HCT116 (cell line): ENCODE data around the gene TLR4. TPM values are rescaled to one million over a fixed set of nuclear protein-coding genes. Genes with fewer than 3 reads are reported as not detected.

ENCODE experiments used
- ATAC-seq: fragments of 200-7000 bp; cut with Tn5 transposase; 2 replicates; pipeline ENCODE4 v1.9.1; 2020; ENCODE audit warnings: mild to moderate bottlenecking, moderate library complexity
- BruUV-seq: library from RNA; stranded (reverse); fragments of 400-500 nt; replicated peaks from 2 replicates; lab custom pipeline; 2021; lab: Mats Ljungman, UMichigan
- CTCF ChIA-PET: fragments of 300-600 bp; sonication (Branson Sonifier 250); formaldehyde crosslinking; loops from one replicate; lab custom pipeline; 2021; ENCODE audit warnings: antibody characterized with exemption; lab: Charles Lee
- POLR2A ChIA-PET: fragments of 300-600, 350-600 bp; sonication (Branson Sonifier 250); formaldehyde crosslinking; loops from one replicate; lab custom pipeline; 2021; ENCODE audit warnings: antibody characterized with exemption; lab: Charles Lee
- RAD21 ChIA-PET, 2 experiments: fragments of 300-600 bp; sonication (Branson Sonifier 250); formaldehyde crosslinking; loops; one replicate each; lab custom pipeline; 2023; ENCODE audit warnings: low total read pairs in 2 of 2; ENCODE audit not compliant: uncharacterized antibody in 2 of 2, unreplicated experiment in 2 of 2, low non-redundant PET in 1 of 2; lab: Charles Lee
- DNase-seq: peaks from one replicate; pipeline ENCODE4 v3.0.0-alpha.2; 2010; ENCODE audit warnings: low read depth, low spot score
- H2AFZ ChIP-seq: fragments of 200-600 bp; shearing (Covaris generic), sonication (generic); 2 replicates; pipeline ENCODE4 v1.6.1; 2017; ENCODE audit warnings: low read depth, mixed run types, mixed read lengths, antibody characterized with exemption, low read length; ENCODE audit not compliant: poor library complexity, severe bottlenecking
- H3K27ac ChIP-seq: 2 replicates; pipeline ENCODE4 v1.5.1; 2012; ENCODE audit warnings: low read depth, low read length
- H3K27me3 ChIP-seq: fragments of 200-600 bp; sonication (generic); 2 replicates; pipeline ENCODE4 v1.6.1; 2016; ENCODE audit warnings: mixed run types, low read length, mixed read lengths; ENCODE audit not compliant: insufficient read depth
- H3K36me3 ChIP-seq, 2 experiments: fragments of 200-500 bp in 1 of 2; fragments of 200-600 bp in 1 of 2; sonication (Bioruptor generic) in 1 of 2; sonication (generic) in 1 of 2; 2 replicates each; pipeline versions ENCODE4 v1.5.1 to v1.6.1; 2014 to 2016; ENCODE audit warnings: low read length in 2 of 2, inconsistent platforms in 1 of 2, mixed read lengths in 1 of 2, mixed run types in 1 of 2; ENCODE audit not compliant: insufficient read depth in 2 of 2, control insufficient read depth in 1 of 2
- H3K4me1 ChIP-seq, 2 experiments: fragments of 200-600 bp in 1 of 2; sonication (generic) in 1 of 2; 2 replicates each; pipeline versions ENCODE4 v1.5.1 to v1.6.1; 2012 to 2017; ENCODE audit warnings: low read length in 2 of 2, inconsistent platforms in 1 of 2, mild to moderate bottlenecking in 1 of 2, mixed read lengths in 1 of 2, mixed run types in 1 of 2, moderate library complexity in 1 of 2; ENCODE audit not compliant: insufficient read depth in 2 of 2, control insufficient read depth in 1 of 2
- H3K4me2 ChIP-seq: fragments of 200-600 bp; sonication (generic); 2 replicates; pipeline ENCODE4 v1.6.1; 2017; ENCODE audit warnings: mixed run types, low read length, mixed read lengths
- H3K4me3 ChIP-seq, 2 experiments: fragments of 200-600 bp in 1 of 2; sonication (generic) in 1 of 2; replicated peaks in 1 of 2; 2 replicates each; pipeline ENCODE4 v1.5.1; 2011 to 2016; ENCODE audit warnings: low read length in 2 of 2, control low read depth in 1 of 2, low read depth in 1 of 2, mild to moderate bottlenecking in 1 of 2, mixed read lengths in 1 of 2, mixed run types in 1 of 2
- H3K79me2 ChIP-seq: fragments of 200-600 bp; sonication (generic); 2 replicates; pipeline ENCODE4 v1.6.1; 2017; ENCODE audit warnings: mild to moderate bottlenecking, mixed run types, low read length, moderate library complexity, mixed read lengths; ENCODE audit not compliant: insufficient read depth
- H3K9ac ChIP-seq: fragments of 200-600 bp; sonication (generic); 2 replicates; pipeline ENCODE4 v1.6.1; 2016; ENCODE audit warnings: low read length, mixed read lengths
- H3K9me2 ChIP-seq: fragments of 200-600 bp; sonication (generic), shearing (Covaris generic); 2 replicates; pipeline ENCODE4 v1.6.1; 2017; ENCODE audit warnings: mixed run types, mild to moderate bottlenecking, moderate library complexity; ENCODE audit not compliant: insufficient read depth
- H3K9me3 ChIP-seq, 2 experiments: fragments of 200-500 bp in 1 of 2; fragments of 200-600 bp in 1 of 2; sonication (Bioruptor generic) in 1 of 2; sonication (generic) in 1 of 2; 2 replicates each; pipeline ENCODE4 v1.6.1; 2014 to 2017; ENCODE audit warnings: low read length in 2 of 2, mixed read lengths in 2 of 2, inconsistent platforms in 1 of 2, low read depth in 1 of 2, mild to moderate bottlenecking in 1 of 2, mixed run types in 1 of 2, moderate library complexity in 1 of 2; ENCODE audit not compliant: control insufficient read depth in 1 of 2, insufficient read depth in 1 of 2
- H4K20me1 ChIP-seq: fragments of 200-600 bp; sonication (generic), shearing (Covaris generic); 2 replicates; pipeline ENCODE4 v1.6.1; 2017; ENCODE audit warnings: mixed run types, mild to moderate bottlenecking, moderate library complexity; ENCODE audit not compliant: insufficient read depth
- ATF3 ChIP-seq: IDR thresholded peaks from 2 replicates; pipeline ENCODE4 v1.6.1; 2012
- EGR1 ChIP-seq: IDR thresholded peaks from 2 replicates; pipeline ENCODE4 v1.6.1; 2012; ENCODE audit warnings: low read depth
- EZH2 ChIP-seq: fragments of 200-600 bp; sonication (generic); IDR thresholded peaks from 2 replicates; pipeline ENCODE4 v1.6.1; 2017; ENCODE audit warnings: antibody characterized with exemption, mixed run types
- JUND ChIP-seq: IDR thresholded peaks from 2 replicates; pipeline ENCODE4 v1.6.1; 2012
- POLR2A ChIP-seq: IDR thresholded peaks from 2 replicates; pipeline ENCODE4 v1.7.0; 2011; ENCODE audit warnings: borderline replicate concordance; ENCODE audit not compliant: insufficient read depth, insufficient read length; ENCODE audit errors: extremely low read depth
- TCF7L2 ChIP-seq: IDR thresholded peaks from 2 replicates; pipeline ENCODE4 v1.7.0; 2011; ENCODE audit warnings: borderline replicate concordance, inconsistent platforms; ENCODE audit not compliant: insufficient read depth, insufficient read length; ENCODE audit errors: extremely low read depth
- ZNF274 ChIP-seq: fragments of 200-500 bp; sonication (Bioruptor generic); IDR thresholded peaks from 2 replicates; pipeline ENCODE4 v1.6.1; 2014; ENCODE audit warnings: mild to moderate bottlenecking, low read depth, low read length, inconsistent platforms
- intact Hi-C: fragments of 100-400 bp; cut with micrococcal nuclease; formaldehyde crosslinking; loops from 2 replicates; pipeline ENCODE4 v1.10.0; 2022
- total RNA-seq: library from RNA; stranded (reverse); gene quantifications from one replicate; pipeline ENCODE4 v1.2.1, GENCODE V29; 2021; ENCODE audit not compliant: unreplicated experiment
- TF ChIP-seq, protein P1 (sequence below): IDR thresholded peaks from 2 replicates; pipeline ENCODE4 v1.6.1; 2012
- TF ChIP-seq, protein P2 (sequence below), 3 experiments: fragments of 200-600 bp in 1 of 3; sonication (generic) in 1 of 3; IDR thresholded peaks in 2 of 3; conservative IDR thresholded peaks in 1 of 3; 2 replicates each; pipeline ENCODE4 v1.5.1; 2012 to 2017; ENCODE audit warnings: low read depth in 2 of 3, low read length in 2 of 3, antibody characterized with exemption in 1 of 3, borderline replicate concordance in 1 of 3, control low read depth in 1 of 3, mild to moderate bottlenecking in 1 of 3, mixed read lengths in 1 of 3, mixed run types in 1 of 3, moderate library complexity in 1 of 3; ENCODE audit not compliant: insufficient read depth in 1 of 3

Gene TLR4
- total RNA-seq, 1 experiment from 2014 or later, result 0.10 TPM

- POLR2A ChIA-PET, result no interaction called here
These were observed 394 bp downstream of the TLR4 start for GRCh38 chr9:117704597-117704996.

DNA sequence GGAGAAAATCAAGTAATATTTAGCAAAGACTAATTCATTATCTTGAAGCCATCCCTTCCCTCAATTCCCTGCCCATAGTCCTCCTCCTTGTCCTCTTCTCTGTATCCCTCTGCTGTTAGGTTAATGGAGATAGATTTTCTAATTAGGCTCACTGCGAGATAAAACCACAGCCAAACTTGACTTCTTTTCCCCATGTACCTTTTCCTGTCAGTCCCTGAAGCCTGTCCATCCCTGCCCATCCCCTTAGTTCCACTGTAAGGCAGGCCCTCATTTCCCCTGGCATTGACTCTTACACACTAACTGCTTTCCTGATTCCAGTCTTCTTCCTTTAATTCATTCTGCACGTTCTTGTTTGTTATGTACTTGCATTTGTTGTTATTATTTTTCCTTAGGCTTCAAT is 1.2 kb downstream of the TLR4 start:
- Histone ChIP-seq H3K79me2 (no peaks in the 10 kb centered on the region), H3K9me3 (peaks cover 12 to 13% of the 10 kb centered on the region in 2 experiments; a peak in 2 of 4 replicates), H2AFZ (no peak overlapping the region), H3K4me2 (no peak overlapping the region), H3K27ac (no peak overlapping the region), H3K4me3 (no peak overlapping the region), H4K20me1 (no peaks in the 10 kb centered on the region), H3K27me3 (no peaks in the 10 kb centered on the region), H3K36me3 (no peaks in the 10 kb centered on the region), H3K9me2 (no peaks in the 10 kb centered on the region), H3K4me1 (no peaks in the 10 kb centered on the region), H3K9ac (no peak overlapping the region)
- DNase-seq (no peak), ATAC-seq (no peak)
- POLR2A ChIA-PET, result no interaction called here
- TF ChIP-seq ATF3 (no peak), EGR1 (no peak), POLR2A (no peak), JUND (no peak), TCF7L2 (no peak), EZH2 (no peak)
- TF ChIP-seq, protein P1, sequence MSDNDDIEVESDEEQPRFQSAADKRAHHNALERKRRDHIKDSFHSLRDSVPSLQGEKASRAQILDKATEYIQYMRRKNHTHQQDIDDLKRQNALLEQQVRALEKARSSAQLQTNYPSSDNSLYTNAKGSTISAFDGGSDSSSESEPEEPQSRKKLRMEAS, result no peak
- TF ChIP-seq, protein P2, sequence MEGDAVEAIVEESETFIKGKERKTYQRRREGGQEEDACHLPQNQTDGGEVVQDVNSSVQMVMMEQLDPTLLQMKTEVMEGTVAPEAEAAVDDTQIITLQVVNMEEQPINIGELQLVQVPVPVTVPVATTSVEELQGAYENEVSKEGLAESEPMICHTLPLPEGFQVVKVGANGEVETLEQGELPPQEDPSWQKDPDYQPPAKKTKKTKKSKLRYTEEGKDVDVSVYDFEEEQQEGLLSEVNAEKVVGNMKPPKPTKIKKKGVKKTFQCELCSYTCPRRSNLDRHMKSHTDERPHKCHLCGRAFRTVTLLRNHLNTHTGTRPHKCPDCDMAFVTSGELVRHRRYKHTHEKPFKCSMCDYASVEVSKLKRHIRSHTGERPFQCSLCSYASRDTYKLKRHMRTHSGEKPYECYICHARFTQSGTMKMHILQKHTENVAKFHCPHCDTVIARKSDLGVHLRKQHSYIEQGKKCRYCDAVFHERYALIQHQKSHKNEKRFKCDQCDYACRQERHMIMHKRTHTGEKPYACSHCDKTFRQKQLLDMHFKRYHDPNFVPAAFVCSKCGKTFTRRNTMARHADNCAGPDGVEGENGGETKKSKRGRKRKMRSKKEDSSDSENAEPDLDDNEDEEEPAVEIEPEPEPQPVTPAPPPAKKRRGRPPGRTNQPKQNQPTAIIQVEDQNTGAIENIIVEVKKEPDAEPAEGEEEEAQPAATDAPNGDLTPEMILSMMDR (IDR thresholded peaks at IDR 0.05 in 2 of 3, conservative IDR thresholded peaks at IDR 0.05 in 1 of 3; ENCODE audit: borderline replicate concordance in 1 of 3, insufficient read depth in 1 of 3, low read depth in 2 of 3, low read length in 2 of 3), result no peak
- no TSS peak for BruUV-seq
- RAD21 ChIA-PET, result no interaction called here
- CTCF ChIA-PET, result no interaction called here
- intact Hi-C loops, result no loop called here

More at GRCh38 chr9:117704597-117704996, 394 bp downstream of the TLR4 start:
- no peak for DNase-seq
- no peak for TF ChIP-seq ZNF274
- H3K79me2 ChIP-seq, result no peaks in the 10 kb centered on the region
- no peaks in the 10 kb centered on the region for H3K27me3 ChIP-seq
- no peak overlapping the region for H3K4me3 ChIP-seq
- CTCF ChIA-PET, result no interaction called here
- RAD21 ChIA-PET, result no interaction called here
- no peak overlapping the region for H3K27ac ChIP-seq
- H2AFZ ChIP-seq, result no peak overlapping the region
- no peaks in the 10 kb centered on the region for H3K9me2 ChIP-seq
- no peak overlapping the region for H3K4me2 ChIP-seq
- intact Hi-C loops, result no loop called here
- ATAC-seq, result no peak
- no peaks in the 10 kb centered on the region for H3K36me3 ChIP-seq
- BruUV-seq, result no TSS peak
- H3K9me3 ChIP-seq, result peaks cover 12 to 13% of the 10 kb centered on the region in 2 experiments; a peak in 2 of 4 replicates
- H3K9ac ChIP-seq, result no peak overlapping the region
- no peaks in the 10 kb centered on the region for H4K20me1 ChIP-seq
- H3K4me1 ChIP-seq, result no peaks in the 10 kb centered on the region
